Measurements from ENCODE around the gene EXO1. TPM values are rescaled to one million over a fixed set of nuclear protein-coding genes. Genes with fewer than 3 reads are reported as not detected.

The EXO1 gene
- total RNA-seq, 4 donors from 2014 or later: 0.39 TPM; not detected in 3

- no peaks in the 10 kb centered on the region for H3K36me3 ChIP-seq
- WGBS, 2 donors: 75 to 77% methylated on average over 6 of the region's 6 CpGs
- no peak for DNase-seq (ENCODE audit: low spot score in 2 of 2)
- TF ChIP-seq POLR2A (IDR thresholded peaks at IDR 0.05) (no peak), EP300 (IDR thresholded peaks at IDR 0.05) (no peak), CTCF (IDR thresholded peaks at IDR 0.05) (no peak)
- H3K4me1 ChIP-seq: no peaks in the 10 kb centered on the region
- H3K27ac ChIP-seq: no peak overlapping the region
- H3K9me3 ChIP-seq: no peaks in the 10 kb centered on the region
- no peaks in the 10 kb centered on the region for H3K27me3 ChIP-seq
- no peak overlapping the region for H3K4me3 ChIP-seq
Observed at GRCh38 chr1:241840164-241840563, 7.8 kb upstream of the EXO1 start.

DNA sequence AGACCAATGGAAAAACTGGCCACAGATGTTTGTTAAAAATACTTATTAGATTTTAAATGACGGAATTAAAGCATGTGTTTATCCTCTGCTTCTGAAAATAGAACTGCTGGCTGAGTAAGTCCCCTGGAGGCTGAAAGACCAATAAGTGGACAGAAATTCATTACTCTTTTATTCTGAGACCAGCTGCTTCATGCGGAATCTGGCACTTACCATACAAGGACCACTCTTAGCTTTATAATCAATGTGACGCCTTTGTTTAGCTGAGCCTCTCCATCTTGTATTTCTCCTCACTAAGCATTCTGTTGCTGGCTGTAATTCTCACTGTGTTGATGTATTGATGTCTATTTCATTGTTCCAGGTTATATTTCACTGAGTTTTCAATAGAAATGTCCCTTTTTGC is 6.3 kb upstream of the EXO1 start:
- 67 to 68% methylated on average over 3 of the region's 3 CpGs for WGBS, 2 donors

DNA sequence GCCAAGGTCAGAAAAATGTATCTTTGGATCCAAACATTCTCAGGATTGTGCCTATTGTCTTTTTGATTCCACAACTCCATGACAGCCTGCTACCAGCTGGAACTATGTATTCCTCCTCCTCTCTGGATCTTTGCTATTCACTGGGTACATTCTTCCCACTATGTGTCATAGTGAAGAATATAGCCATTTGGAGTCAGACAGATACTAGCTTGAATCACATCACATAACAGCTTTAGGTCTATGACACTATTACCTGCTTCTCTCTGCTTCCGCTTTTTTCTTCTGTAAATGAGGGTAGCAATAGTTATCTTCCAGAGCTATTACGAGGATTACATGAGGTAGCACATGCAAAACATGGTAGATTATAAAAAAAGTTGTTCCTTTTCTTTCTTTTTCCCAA is 5.4 kb upstream of the EXO1 start:
- no peak overlapping the region for H3K27ac ChIP-seq
- TF ChIP-seq CTCF (IDR thresholded peaks at IDR 0.05) (no peak), EP300 (IDR thresholded peaks at IDR 0.05) (no peak), POLR2A (IDR thresholded peaks at IDR 0.05) (no peak)
- 87 to 92% methylated on average over 2 of the region's 2 CpGs for WGBS, 2 donors
- no peaks in the 10 kb centered on the region for H3K36me3 ChIP-seq
- H3K9me3 ChIP-seq: no peaks in the 10 kb centered on the region
- no peak for DNase-seq (ENCODE audit: low spot score in 2 of 2)
- no peaks in the 10 kb centered on the region for H3K27me3 ChIP-seq
- no peak overlapping the region for H3K4me3 ChIP-seq
- H3K4me1 ChIP-seq: peaks cover 0 to 6% (median 3%) of the 10 kb centered on the region in 4 donors

More for the DNA sequence above, 6.3 kb upstream of the EXO1 start:
- H3K27me3 ChIP-seq: no peaks in the 10 kb centered on the region
- DNase-seq (ENCODE audit: low spot score in 2 of 2): no peak
- no peaks in the 10 kb centered on the region for H3K9me3 ChIP-seq
- H3K4me1 ChIP-seq: no peaks in the 10 kb centered on the region
- no peak overlapping the region for H3K27ac ChIP-seq
- no peak for TF ChIP-seq EP300 (IDR thresholded peaks at IDR 0.05)
- TF ChIP-seq POLR2A (IDR thresholded peaks at IDR 0.05): no peak
- TF ChIP-seq CTCF (IDR thresholded peaks at IDR 0.05): no peak
- H3K4me3 ChIP-seq: no peak overlapping the region
- no peaks in the 10 kb centered on the region for H3K36me3 ChIP-seq

DNA sequence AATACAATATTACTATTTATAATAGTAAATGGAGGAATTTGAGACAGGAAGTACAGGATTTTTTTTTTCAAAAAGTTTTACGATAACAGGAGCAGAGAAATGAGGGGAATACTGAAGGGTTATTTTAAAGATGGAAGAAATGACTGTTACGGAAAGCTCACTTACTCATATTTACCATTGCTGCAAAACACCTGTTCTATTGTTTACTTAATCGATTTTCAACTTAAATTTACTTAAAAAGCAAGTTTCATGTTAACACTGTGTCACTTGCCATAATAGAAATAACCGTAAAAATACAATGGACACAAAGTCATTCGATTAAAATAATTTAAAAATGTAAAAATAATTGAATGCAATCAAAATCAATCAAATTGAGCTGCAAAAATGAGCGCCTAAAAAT is 3.4 kb upstream of the EXO1 start:
- WGBS, 2 donors: 84 to 90% methylated on average over 6 of the region's 6 CpGs
- no peaks in the 10 kb centered on the region for H3K9me3 ChIP-seq
- H3K36me3 ChIP-seq: no peaks in the 10 kb centered on the region
- TF ChIP-seq CTCF (IDR thresholded peaks at IDR 0.05) (no peak), EP300 (IDR thresholded peaks at IDR 0.05) (no peak), POLR2A (IDR thresholded peaks at IDR 0.05) (no peak)
- no peak overlapping the region for H3K27ac ChIP-seq
- H3K4me1 ChIP-seq: peaks cover 0 to 13% (median 7%) of the 10 kb centered on the region in 4 donors
- no peak for DNase-seq (ENCODE audit: low spot score in 2 of 2)
- H3K4me3 ChIP-seq: no peak overlapping the region
- no peaks in the 10 kb centered on the region for H3K27me3 ChIP-seq

DNA sequence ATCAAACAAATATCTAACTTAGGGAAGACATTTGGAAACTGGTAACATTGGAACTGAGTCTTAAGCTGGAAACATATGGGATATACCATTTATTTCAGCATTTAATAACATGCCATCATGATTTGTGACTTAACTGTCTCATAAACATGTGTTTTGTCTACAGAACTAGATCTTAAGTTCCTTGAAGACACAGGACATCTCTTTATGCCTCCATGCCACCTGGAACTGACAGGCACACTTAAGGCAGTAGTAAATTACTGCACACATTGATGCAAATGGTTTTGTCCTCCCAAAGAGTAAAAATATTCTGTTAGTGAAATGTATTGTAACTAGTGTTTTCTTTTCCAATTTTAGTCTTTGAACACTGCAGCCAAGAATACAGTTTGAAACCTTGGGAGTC is 1.6 kb upstream of the EXO1 start:
- DNase-seq (ENCODE audit: low spot score in 2 of 2): no peak
- no peak overlapping the region for H3K27ac ChIP-seq
- H3K27me3 ChIP-seq: no peaks in the 10 kb centered on the region
- H3K36me3 ChIP-seq: no peaks in the 10 kb centered on the region
- H3K4me1 ChIP-seq: peaks cover 0 to 13% (median 7%) of the 10 kb centered on the region in 4 donors
- no peaks in the 10 kb centered on the region for H3K9me3 ChIP-seq
- no peak overlapping the region for H3K4me3 ChIP-seq
- no peak for TF ChIP-seq CTCF (IDR thresholded peaks at IDR 0.05)
- no peak for TF ChIP-seq EP300 (IDR thresholded peaks at IDR 0.05)
- TF ChIP-seq POLR2A (IDR thresholded peaks at IDR 0.05): no peak
